HepG2 (cell line): ENCODE data around the gene DNAAF1. TPM values are rescaled to one million over a fixed set of nuclear protein-coding genes. Genes with fewer than 3 reads are reported as not detected.

ENCODE experiments used
- CBX2 ChIP-seq, 2 experiments: fragments of 200-600 bp in 1 of 2; sonication (generic); formaldehyde crosslinking in 1 of 2; IDR thresholded peaks; 2 replicates each; pipeline versions ENCODE4 v1.7.0 to v1.8.1; 2018 to 2022; ENCODE audit warnings: low read depth in 2 of 2, low read length in 1 of 2, mild to moderate bottlenecking in 1 of 2, missing genetic modification reagents in 1 of 2
- EED ChIP-seq: sonication (generic); formaldehyde crosslinking; IDR thresholded peaks from 2 replicates; pipeline ENCODE4 v1.5.0; 2020; ENCODE audit warnings: mild to moderate bottlenecking, missing genetic modification reagents
- ESRRA ChIP-seq: sonication (generic); formaldehyde crosslinking; IDR thresholded peaks from 2 replicates; pipeline ENCODE4 v1.5.1; 2020; ENCODE audit warnings: mild to moderate bottlenecking, low read depth, missing genetic modification reagents
- KAT8 ChIP-seq: IDR thresholded peaks from 2 replicates; pipeline ENCODE4 v1.6.1; 2016; ENCODE audit warnings: missing genetic modification reagents, missing compliant biosample characterization
- MTF1 ChIP-seq: sonication (generic); formaldehyde crosslinking; IDR thresholded peaks from 2 replicates; pipeline ENCODE4 v1.5.0; 2020; ENCODE audit warnings: missing genetic modification reagents
- RAD51 ChIP-seq: fragments of 450-650 bp; IDR thresholded peaks from 2 replicates; pipeline ENCODE4 v1.6.1; 2016; ENCODE audit warnings: borderline replicate concordance
- SNAI1 ChIP-seq: sonication (generic); formaldehyde crosslinking; IDR thresholded peaks from 2 replicates; pipeline ENCODE4 v1.5.0; 2020; ENCODE audit warnings: mild to moderate bottlenecking, missing genetic modification reagents, borderline replicate concordance
- SOX6 ChIP-seq, 2 experiments: fragments of 450-650 bp in 1 of 2; sonication (generic) in 1 of 2; formaldehyde crosslinking in 1 of 2; IDR thresholded peaks; 2 replicates each; pipeline versions ENCODE4 v1.4.0 to v1.6.1; 2017 to 2020; ENCODE audit warnings: antibody characterized with exemption in 1 of 2, mild to moderate bottlenecking in 1 of 2, missing genetic modification reagents in 1 of 2
- SRF ChIP-seq: IDR thresholded peaks from 2 replicates; pipeline ENCODE4 v1.6.1; 2011; ENCODE audit warnings: mild to moderate bottlenecking, low read depth, low read length, moderate library complexity
- SRSF9 ChIP-seq: fragments of 200-400 bp; formaldehyde crosslinking; IDR thresholded peaks from 2 replicates; pipeline ENCODE4 v1.6.1; 2018; ENCODE audit warnings: borderline replicate concordance, mild to moderate bottlenecking, low read depth, low read length; ENCODE audit not compliant: insufficient read depth, poor library complexity, severe bottlenecking
- ZNF138 ChIP-seq: sonication (generic); formaldehyde crosslinking; IDR thresholded peaks from 2 replicates; pipeline ENCODE4 v1.5.0; 2020; ENCODE audit warnings: mild to moderate bottlenecking, low read depth, missing genetic modification reagents
- ZNF224 ChIP-seq: sonication (generic); formaldehyde crosslinking; IDR thresholded peaks from 2 replicates; pipeline ENCODE4 v1.5.0; 2020; ENCODE audit warnings: mild to moderate bottlenecking, missing genetic modification reagents
- ZNF234 ChIP-seq: sonication (generic); formaldehyde crosslinking; conservative IDR thresholded peaks from 2 replicates; pipeline ENCODE4 v1.5.1; 2020; ENCODE audit warnings: mild to moderate bottlenecking, missing genetic modification reagents
- ZNF382 ChIP-seq: sonication (generic); formaldehyde crosslinking; IDR thresholded peaks from 2 replicates; pipeline ENCODE4 v1.5.0; 2020; ENCODE audit warnings: missing genetic modification reagents, mild to moderate bottlenecking, borderline replicate concordance
- ZNF790 ChIP-seq: sonication (generic); formaldehyde crosslinking; IDR thresholded peaks from 2 replicates; pipeline ENCODE4 v1.8.0; 2022; ENCODE audit warnings: missing genetic modification reagents, mild to moderate bottlenecking, borderline replicate concordance
- polyA plus RNA-seq, 8 experiments: library from polyadenylated mRNA; depleted of rRNA in 3 of 8; stranded (reverse) in 7 of 8; unstranded in 1 of 8; fragments of >200 nt; fragmentation: Illumina TruSeq in 4 of 8; extraction: Trizol in 4 of 8; gene quantifications; 2 replicates each; pipeline versions ENCODE4 v1.2.1 to v1.2.3, GENCODE V29; 2011 to 2016; ENCODE audit warnings: low read depth in 4 of 8, missing spikeins in 1 of 8, mixed read lengths in 1 of 8; ENCODE audit not compliant: insufficient read depth in 1 of 8
- total RNA-seq, 5 experiments: library from RNA; depleted of rRNA; stranded (reverse); fragments of >200 nt; fragmentation: Illumina TruSeq; extraction: Trizol; gene quantifications; 2 replicates each; pipeline ENCODE4 v1.2.3, GENCODE V29; 2016; ENCODE audit warnings: low read depth in 1 of 5
- TF ChIP-seq, protein P1 (sequence below): sonication (generic); formaldehyde crosslinking; IDR thresholded peaks from 2 replicates; pipeline ENCODE4 v1.9.0; 2021; ENCODE audit warnings: missing genetic modification reagents, borderline replicate concordance
- TF ChIP-seq, protein P2 (sequence below): sonication (generic); formaldehyde crosslinking; IDR thresholded peaks from 2 replicates; pipeline ENCODE4 v1.8.1; 2023; ENCODE audit warnings: missing genetic modification reagents, mild to moderate bottlenecking, borderline replicate concordance
- TF ChIP-seq, protein P3 (sequence below): sonication (generic); formaldehyde crosslinking; IDR thresholded peaks from 2 replicates; pipeline ENCODE4 v1.5.1; 2020; ENCODE audit warnings: missing genetic modification reagents, mild to moderate bottlenecking, borderline replicate concordance
- TF ChIP-seq, protein P4 (sequence below): IDR thresholded peaks from 2 replicates; pipeline ENCODE4 v1.6.1; 2016; ENCODE audit warnings: missing biosample characterization, missing genetic modification reagents, low read depth
- TF ChIP-seq, protein P5 (sequence below): sonication (generic); formaldehyde crosslinking; IDR thresholded peaks from 2 replicates; pipeline ENCODE4 v1.5.1; 2020; ENCODE audit warnings: missing genetic modification reagents, mild to moderate bottlenecking, borderline replicate concordance

The DNAAF1 gene
- total and polyA plus RNA-seq, 2 of the 13 experiments (the other 11 are each of a cell fraction or from before 2014, with no cell fraction given): 0.04 TPM; not detected in 1

DNA sequence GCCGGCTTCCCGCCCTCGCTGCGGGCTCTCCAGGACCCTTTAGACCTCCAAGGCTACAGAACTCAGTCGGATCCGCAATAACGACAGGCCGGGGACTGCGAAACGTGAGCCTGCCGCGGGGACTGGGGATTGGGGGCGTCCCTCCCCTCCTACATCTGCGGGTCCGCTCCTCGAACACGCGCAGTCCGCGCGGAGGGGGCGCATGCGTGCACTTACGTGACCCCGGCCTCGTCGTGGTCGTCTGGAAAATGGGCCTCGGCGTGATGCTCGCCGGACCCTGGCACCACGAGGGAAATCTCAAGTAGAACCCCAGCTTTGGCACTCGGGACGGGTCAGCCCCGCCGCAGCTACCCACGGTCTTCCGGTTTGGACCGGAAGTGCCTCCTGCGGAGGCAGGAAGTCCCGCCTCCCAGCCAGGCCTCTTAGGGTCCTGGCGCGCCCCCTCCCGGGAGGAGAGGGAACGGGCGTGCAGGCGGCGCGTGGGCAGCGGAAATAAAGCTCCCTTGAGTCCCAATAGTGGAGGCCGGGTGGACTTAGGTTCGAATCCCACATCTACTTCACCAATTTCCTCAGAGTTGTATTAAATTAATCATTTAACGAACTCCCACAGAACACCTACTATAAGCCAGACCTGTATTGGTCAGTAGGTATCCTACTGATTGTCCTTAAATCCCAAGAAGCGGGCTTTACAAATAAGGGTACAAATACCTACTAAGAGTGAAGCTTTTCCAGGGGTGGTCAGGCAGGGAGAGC is 41.8 kb downstream of the DNAAF1 start, which contains the start of gene TAF1C (continued):
- TF ChIP-seq, protein P1, sequence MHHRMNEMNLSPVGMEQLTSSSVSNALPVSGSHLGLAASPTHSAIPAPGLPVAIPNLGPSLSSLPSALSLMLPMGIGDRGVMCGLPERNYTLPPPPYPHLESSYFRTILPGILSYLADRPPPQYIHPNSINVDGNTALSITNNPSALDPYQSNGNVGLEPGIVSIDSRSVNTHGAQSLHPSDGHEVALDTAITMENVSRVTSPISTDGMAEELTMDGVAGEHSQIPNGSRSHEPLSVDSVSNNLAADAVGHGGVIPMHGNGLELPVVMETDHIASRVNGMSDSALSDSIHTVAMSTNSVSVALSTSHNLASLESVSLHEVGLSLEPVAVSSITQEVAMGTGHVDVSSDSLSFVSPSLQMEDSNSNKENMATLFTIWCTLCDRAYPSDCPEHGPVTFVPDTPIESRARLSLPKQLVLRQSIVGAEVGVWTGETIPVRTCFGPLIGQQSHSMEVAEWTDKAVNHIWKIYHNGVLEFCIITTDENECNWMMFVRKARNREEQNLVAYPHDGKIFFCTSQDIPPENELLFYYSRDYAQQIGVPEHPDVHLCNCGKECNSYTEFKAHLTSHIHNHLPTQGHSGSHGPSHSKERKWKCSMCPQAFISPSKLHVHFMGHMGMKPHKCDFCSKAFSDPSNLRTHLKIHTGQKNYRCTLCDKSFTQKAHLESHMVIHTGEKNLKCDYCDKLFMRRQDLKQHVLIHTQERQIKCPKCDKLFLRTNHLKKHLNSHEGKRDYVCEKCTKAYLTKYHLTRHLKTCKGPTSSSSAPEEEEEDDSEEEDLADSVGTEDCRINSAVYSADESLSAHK (CRISPR knock-in tag): no peak
- TF ChIP-seq, protein P2, sequence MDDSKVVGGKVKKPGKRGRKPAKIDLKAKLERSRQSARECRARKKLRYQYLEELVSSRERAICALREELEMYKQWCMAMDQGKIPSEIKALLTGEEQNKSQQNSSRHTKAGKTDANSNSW: no peak
- 0 out of 2 replicates have a peak, but pooled peaks have one; percentile 45 for TF ChIP-seq SNAI1 (CRISPR knock-in tag)
- no peak for TF ChIP-seq SRSF9
- no peak for TF ChIP-seq SOX6 (IDR thresholded peaks at IDR 0.05)
- peak; percentile 71 for TF ChIP-seq SOX6 (CRISPR knock-in tag; IDR thresholded peaks at IDR 0.05)
- TF ChIP-seq ZNF790 (CRISPR knock-in tag): no peak
- no peak for TF ChIP-seq RAD51
- no peak for TF ChIP-seq ZNF382 (CRISPR knock-in tag)
- 0 out of 2 replicates have a peak, but pooled peaks have one; percentile 25 for TF ChIP-seq EED (CRISPR knock-in tag)
- peak; percentile 67 for TF ChIP-seq ZNF224 (CRISPR knock-in tag)
- no peak for TF ChIP-seq CBX2 (IDR thresholded peaks at IDR 0.05; ENCODE audit: low read depth, low read length)
- TF ChIP-seq CBX2 (CRISPR knock-in tag; IDR thresholded peaks at IDR 0.05; ENCODE audit: low read depth): peak; percentile 73; the same call in 1 of the 2 replicates
- peak; percentile 71; the same call in 1 of the 2 replicates for TF ChIP-seq ESRRA
- peak; percentile 98 for TF ChIP-seq KAT8
- TF ChIP-seq, protein P3, sequence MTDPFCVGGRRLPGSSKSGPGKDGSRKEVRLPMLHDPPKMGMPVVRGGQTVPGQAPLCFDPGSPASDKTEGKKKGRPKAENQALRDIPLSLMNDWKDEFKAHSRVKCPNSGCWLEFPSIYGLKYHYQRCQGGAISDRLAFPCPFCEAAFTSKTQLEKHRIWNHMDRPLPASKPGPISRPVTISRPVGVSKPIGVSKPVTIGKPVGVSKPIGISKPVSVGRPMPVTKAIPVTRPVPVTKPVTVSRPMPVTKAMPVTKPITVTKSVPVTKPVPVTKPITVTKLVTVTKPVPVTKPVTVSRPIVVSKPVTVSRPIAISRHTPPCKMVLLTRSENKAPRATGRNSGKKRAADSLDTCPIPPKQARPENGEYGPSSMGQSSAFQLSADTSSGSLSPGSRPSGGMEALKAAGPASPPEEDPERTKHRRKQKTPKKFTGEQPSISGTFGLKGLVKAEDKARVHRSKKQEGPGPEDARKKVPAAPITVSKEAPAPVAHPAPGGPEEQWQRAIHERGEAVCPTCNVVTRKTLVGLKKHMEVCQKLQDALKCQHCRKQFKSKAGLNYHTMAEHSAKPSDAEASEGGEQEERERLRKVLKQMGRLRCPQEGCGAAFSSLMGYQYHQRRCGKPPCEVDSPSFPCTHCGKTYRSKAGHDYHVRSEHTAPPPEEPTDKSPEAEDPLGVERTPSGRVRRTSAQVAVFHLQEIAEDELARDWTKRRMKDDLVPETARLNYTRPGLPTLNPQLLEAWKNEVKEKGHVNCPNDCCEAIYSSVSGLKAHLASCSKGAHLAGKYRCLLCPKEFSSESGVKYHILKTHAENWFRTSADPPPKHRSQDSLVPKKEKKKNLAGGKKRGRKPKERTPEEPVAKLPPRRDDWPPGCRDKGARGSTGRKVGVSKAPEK (CRISPR knock-in tag): no peak
- no peak for TF ChIP-seq ZNF234 (CRISPR knock-in tag)
- no peak for TF ChIP-seq ZNF138 (CRISPR knock-in tag)
- peak; percentile 47; the same call in 1 of the 2 replicates for TF ChIP-seq SRF
- TF ChIP-seq, protein P4, sequence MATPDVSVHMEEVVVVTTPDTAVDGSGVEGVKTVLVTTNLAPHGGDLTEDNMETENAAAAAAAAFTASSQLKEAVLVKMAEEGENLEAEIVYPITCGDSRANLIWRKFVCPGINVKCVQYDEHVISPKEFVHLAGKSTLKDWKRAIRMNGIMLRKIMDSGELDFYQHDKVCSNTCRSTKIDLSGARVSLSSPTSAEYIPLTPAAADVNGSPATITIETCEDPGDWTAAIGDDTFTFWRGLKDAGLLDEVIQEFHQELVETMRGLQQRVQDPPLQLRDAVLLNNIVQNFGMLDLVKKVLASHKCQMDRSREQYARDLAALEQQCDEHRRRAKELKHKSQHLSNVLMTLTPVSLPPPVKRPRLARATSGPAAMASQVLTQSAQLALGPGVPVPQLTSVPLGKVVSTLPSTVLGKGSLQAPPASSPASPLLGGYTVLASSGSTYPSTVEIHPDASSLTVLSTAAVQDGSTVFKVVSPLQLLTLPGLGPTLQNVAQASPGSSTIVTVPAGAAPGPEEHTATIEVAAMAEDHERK (CRISPR knock-in tag): no peak
- TF ChIP-seq, protein P5, sequence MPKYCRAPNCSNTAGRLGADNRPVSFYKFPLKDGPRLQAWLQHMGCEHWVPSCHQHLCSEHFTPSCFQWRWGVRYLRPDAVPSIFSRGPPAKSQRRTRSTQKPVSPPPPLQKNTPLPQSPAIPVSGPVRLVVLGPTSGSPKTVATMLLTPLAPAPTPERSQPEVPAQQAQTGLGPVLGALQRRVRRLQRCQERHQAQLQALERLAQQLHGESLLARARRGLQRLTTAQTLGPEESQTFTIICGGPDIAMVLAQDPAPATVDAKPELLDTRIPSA (CRISPR knock-in tag): no peak
- TF ChIP-seq MTF1 (CRISPR knock-in tag): 0 out of 2 replicates have a peak, but pooled peaks have one; percentile 24
